HG03045 (cell line): ENCODE measurements around the gene PAPOLA.
"Not testable (repeated sequence)": the region's sequence is repeated elsewhere in the genome, so short reads cannot be mapped to it uniquely, and the experiment has no call there.

Experiments used
- ATAC-seq: cut with Tn5 transposase; IDR thresholded peaks from one replicate; pipeline ENCODE4 v1.9.1; 2021; ENCODE audit warnings: mild to moderate bottlenecking, moderate library complexity; ENCODE audit not compliant: unreplicated experiment

Gene PAPOLA

DNA sequence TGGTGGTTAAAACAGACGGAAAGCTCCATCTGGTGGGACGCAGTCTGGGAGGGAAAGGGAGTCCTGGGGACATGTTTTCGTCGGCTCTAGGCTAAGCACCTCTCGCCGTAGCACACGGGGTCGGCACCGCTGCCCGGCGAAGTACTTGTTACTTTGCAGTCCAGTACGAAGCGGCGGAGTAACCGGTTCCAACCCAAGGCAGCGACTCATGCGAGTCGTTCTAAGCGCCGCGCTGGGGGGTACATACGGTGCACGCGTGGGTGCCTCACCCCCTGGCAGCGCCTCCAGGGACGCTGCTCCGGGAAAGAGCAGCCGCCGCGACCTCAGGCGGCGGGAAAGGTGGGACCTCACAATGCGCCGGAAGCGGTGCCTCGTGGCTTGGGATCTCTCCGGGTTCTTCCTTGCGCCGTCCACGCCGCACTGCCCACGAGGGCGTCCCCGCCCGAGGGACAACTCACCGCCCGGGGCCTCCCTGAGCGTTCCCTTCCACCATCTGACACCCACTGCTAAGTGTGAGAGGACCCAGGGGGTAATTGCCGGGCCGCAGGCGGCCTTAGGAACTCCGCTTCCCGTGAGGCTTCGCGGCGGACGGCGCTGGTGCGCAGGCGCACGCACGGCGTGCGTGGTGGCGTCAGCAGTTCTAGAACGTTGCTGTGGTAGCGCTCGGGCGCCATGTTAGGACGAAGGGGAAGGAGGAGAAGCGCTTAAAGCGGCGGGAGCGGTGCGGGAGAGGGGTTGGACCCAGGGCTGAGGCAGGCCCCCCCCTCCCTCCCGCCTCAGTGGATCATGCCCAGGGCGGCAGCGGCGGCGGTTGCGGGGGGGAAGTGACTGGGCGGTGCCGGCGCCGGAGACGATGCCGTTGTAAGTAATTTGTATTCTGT is at the start of gene PAPOLA:
Gene PAPOLA (plus strand): TSS at position 643 of the 881 bp plus-strand sequence. CDS start 211 bp downstream, at position 854.
- peak; percentile 88 for ATAC-seq

DNA sequence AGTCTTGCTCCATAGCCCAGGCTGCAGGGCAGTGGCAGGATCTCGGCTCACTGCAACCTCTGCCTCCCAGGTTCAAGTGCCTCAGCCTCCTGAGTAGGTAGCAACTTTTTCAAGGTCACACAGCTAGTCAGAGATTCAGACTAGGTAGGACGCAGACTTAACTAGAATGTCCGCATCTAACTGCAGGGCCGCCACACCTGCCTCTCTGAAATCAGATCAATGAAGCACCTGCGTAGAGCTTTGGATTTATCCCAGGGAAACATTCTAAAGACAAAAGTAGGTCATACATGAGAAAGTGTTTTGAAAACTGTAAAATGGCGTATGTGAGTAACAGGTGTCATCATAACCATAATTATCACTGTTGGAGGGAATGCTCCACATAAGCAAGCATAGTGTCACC is 49.5 kb upstream of the PAPOLA start:
- ATAC-seq = no peak

DNA sequence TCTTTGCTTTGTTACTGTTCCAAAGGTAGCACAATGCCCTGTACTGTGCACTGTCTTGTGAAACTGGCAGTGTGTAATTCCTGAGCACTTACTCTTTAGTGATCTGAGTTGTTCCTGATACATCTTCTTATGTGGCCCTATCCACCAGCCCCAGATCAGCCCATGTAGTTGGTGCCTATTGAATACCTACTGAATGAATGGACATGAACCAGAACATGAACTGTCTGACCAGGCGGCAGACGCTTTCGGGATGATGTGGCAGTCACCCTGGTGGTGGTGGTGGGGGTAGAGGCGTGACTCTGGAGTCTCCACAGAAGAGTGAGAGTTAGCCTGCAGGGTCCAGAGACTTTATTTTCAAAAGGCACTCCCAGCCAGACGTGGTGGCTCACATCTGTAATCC is 46.6 kb upstream of the PAPOLA start:
- no peak for ATAC-seq

DNA sequence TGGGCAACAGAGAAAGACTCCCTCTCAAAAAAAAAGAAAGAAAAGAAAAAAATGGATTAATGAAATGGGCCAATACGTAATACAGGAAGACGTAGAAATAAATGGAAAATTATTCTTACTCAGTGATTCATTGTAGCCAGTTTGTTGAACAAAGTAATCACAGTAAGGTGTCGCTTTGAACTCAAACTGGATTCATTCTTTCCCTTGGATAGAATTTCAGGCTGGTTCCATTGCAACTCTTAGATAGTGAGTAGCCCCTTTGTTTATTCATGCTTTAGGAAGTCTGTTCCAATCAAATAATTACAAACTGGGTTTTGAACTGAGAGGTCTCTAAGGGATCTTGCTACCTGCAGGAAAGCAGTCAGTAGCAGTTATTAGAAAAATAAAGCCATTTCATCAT is 42.3 kb upstream of the PAPOLA start:
- ATAC-seq = no peak

DNA sequence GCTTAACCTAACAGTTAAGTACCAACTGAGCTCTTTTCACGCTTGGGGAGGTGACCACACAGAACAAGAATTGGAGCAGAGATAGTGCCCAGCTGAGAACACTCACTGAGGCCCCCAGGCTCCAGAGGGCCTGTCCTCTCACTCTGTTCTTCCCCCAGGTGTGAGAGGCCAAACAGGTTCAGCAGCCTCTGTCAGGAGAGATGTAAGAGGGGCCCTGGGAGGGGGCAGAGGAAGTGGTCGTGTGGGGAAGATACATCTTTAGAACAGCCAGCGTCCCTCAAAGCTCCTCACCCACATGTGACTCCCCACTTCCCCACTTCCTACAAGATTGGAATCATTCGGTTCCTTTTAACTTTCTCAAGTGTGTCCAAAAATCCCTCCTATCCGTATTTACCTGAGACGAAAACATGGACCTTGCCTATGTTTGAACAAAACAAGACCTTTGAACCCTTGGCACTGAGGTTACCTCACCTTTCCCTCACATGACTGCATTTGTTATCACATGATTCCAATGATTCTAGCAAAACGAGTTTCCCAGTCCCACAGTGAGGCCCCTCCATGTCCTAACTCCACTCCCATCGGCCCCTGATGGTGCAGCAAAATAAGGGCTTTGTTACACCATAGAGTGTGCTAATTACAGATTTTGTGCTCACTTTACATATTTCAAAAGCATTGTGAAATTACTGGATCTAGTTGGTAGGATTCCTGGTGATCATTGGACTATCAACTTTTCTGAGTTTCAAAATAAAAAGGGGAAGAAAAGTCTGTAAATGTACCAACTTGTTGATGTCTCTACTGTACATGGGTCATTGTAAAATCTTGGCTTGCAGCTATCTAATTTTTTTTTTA is 40.0 kb upstream of the PAPOLA start:
- ATAC-seq = no peak

DNA sequence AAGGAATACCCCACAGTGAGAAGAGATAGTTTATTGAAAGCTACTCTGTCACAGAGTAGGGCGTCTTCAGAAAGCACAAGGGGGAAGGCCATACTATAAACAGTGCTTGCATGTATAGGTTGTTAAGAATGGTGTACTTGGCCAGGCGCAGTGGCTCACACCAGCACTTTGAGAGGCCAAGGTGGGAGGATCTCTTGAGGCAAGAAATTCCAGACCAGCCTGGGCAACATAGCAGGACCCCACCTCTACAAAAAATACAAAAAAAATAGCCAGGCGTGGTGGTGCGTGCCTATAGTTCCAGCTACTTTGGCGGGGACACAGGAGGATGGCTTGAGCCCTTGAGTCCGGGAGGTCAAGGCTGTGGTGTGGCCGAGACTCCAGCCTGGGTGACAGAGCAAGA is 38.0 kb upstream of the PAPOLA start:
- no peak for ATAC-seq

DNA sequence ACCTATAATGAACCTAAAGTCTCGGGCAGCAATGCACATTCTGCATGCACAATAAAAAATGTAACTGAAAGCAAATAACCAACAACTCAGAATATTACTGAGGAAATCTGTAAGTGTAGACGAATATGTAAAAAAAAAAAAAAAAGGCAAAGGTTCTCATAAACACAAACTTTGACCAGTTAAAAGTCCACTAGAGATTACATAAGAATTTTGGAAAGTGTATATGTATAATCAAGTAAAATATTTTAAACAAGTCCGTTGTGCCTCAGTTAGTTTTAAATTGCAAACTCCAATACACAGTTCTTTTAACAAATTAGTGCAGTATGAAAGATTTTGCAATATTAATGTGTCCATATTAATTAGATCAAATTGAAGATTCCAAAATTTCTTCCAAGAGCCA is 35.3 kb upstream of the PAPOLA start:
- ATAC-seq = no peak

DNA sequence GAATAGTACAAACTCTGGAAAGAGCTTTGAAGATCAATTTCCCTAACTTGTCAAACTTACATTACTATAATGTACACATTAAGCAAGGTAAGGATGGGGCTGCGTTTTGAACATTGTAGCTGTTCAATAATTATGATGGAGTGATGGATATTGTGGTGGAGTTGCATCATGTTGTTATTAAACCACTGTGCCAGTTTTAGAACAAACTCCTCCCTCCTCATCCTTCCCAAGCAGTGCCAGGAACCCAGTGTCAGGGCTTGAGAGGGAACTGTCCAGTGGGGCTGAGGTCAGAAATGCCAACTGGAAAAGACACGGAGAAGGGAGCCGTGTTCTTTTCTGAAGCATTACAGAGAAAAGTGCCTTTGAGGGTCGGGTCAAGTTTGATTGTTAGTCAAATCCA is 31.9 kb upstream of the PAPOLA start:
- no peak for ATAC-seq

DNA sequence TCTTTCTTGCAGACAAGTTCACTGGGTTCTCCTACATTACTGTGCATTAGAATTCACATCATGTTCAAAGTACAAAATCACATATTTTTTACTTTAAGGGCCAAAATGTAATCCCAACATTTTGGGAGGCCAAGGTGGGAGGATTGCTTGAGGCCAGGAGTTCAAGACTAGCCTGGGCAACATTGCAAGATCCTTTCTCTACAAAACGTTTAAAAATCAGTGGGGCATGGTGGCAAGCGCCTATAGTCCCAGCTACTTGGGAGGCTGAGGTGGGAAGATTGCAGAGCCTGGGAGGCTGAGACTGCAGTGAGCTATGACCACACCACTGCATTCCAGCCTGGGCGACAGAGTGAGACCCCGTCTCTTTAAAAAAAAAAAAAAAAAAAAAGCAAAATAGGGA is 31.2 kb upstream of the PAPOLA start:
- not testable (repeated sequence) for ATAC-seq

DNA sequence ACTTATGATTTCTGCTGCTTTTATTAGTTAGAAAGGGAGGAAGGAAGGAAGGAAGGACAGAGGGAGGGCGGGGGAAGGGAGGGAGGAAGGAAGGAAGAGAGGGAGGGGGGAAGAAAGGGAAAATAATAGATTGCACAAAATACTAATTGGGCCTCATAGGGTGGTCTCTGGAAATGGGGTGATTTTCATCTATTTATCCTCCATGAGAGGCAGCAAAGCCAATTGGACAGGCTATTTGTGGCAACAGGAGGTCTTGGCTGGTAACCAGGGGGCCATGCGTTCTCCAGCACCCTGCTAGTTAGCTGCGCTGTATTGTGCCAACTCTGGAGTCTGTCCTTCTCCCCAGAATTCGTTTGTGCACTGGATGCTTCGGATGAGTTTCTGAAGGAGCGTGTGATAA is 24.1 kb upstream of the PAPOLA start:
- ATAC-seq = no peak

DNA sequence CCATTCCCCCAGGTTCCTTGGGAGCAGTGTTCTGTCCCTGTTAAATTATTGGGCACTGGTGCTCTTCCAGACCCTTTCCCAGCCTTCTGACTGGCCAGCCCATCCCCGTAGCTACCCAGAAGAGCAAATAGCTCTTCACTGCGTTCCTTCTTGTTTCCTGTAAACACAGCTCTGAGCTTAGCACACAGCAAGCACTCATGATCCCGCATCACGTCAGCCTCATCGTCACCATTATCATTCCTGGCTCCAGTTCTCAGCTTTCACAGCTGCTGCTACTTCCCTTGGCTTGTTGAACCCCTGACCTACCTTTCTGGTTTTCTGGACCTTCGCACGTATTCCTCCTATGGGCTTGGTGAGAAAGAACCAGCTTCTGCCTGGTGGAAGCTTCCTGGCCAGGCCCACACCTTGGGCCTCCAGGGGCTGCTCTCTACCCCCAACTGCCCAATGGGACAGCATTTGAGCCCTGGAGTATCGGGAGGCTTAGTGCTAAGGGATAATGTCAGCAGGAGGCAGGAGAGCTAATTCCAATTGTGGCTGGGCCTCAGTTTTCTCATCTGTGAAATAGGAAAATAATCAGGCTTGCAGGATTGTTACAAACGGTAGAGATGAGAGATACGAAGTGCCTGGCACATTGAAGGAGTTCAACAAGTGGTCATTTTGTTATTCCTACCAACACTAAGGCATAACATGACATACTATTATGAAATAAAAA is 22.6 kb upstream of the PAPOLA start:
- ATAC-seq = no peak

DNA sequence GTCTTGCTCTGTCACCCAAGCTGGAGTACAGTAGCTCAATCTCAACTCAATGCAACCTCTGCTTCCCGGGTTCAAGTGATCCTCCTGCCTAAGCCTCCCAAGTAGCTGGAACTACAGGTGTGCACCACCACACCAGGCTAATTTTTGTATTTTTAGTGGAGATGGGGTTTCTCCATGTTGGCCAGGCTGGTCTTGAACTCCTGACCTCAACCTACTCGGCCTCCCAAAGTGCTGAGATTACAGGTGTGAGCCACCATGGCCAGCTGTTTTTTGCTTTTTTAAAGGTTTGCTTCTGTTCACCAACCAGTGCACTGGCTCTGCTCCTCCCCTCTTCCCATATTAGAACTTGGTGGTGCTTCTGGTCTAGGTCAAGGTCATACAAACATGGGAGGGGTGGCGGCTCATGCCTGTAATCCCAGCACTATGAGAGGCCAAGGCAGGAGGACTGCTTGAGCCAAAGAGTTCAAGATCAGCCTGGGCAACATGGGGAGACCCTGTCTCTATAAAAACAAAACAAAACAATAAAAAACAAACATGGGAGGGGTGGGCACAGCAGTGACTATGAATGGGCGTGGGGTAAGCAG is 20.4 kb upstream of the PAPOLA start:
- no peak for ATAC-seq

DNA sequence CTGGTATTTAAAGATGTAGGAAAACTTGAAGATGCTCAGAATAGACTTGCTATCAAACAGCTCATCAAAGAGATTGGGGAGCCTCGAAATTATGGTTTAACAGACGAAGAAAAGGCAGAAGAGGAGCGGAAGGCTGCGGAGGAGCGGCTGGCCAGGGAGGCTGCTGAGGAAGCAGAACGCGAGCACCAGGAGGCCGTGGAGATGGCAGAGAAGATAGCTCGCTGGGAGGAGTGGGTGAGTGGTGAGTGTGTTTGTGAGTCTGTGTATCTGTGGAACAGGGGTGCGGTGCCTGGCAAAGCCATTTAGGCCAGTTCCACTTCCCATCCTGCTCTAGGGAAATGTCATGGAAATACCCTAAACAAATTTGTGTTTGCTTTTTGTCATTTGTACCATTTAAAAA is 19.2 kb upstream of the PAPOLA start:
- ATAC-seq = no peak

DNA sequence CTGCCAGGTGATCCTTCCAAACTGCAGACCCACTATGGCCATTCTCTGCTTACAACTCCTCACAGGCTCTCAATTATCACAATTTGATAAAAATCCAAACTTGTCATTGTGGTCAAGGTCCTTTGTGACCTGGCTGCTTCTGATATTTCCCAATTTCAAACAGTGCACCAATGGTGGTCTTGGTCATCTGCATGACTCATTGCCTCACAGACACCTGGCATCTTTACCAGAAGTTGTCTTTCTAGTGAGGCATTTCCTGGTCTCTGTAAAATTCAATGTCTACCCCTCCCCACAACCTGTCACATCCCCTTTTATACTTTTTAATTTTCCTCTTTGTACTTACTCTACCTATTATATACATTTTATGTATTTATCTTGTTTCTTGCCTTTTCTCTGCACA is 17.8 kb upstream of the PAPOLA start:
- ATAC-seq = no peak

DNA sequence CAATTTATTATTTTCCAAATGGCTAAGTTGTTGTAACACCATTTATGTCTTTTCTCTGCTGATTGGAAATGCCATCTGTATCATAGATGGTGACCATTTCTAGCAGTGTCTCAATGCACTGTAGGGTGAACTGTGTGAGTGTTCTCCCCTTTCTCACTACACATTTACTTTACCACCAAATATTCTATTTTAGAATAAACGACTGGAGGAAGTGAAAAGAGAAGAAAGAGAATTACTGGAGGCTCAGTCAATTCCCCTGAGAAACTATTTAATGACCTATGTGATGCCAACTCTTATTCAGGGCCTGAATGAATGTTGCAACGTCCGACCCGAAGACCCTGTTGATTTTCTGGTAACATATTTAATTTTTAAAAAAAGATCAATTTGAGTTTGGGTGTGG is 15.5 kb upstream of the PAPOLA start:
- ATAC-seq = no peak

DNA sequence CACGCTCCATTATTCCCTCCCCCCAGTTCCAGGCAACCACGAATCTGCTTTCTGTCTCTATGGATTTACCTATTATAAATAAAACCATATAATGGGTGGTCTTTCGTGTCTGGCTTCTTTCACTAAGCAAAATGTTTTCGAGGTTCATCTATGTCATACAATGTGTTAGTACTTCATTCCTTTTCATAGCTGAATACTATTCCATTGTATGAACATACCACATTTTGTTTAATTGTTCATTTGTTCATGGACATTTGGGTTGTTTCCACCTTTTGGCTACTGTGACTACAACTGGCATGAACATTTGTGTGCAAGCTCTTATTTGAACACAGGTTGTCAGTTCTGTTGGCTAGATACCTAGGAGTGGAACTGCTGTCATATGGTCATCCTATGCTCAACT is 12.9 kb upstream of the PAPOLA start:
- ATAC-seq = no peak

DNA sequence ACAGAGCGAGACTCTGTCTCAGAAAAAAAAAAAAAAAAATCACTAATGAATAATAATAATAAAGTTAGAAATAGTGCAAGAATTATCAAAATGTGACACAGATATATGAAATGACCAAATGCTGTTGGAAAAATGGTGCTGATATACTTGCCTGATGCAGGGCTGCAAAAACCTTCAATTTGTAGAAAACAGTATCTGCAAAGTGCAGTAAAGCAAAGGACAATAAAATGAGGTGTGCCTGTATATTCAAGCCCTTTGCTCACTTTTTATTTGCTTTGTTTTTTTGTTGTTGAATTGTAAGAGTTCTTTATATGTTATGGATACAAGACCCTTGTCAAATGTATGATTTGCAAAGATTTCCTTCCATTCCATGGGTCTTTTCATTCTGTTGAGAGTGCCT is 9.0 kb upstream of the PAPOLA start:
- ATAC-seq = no peak

DNA sequence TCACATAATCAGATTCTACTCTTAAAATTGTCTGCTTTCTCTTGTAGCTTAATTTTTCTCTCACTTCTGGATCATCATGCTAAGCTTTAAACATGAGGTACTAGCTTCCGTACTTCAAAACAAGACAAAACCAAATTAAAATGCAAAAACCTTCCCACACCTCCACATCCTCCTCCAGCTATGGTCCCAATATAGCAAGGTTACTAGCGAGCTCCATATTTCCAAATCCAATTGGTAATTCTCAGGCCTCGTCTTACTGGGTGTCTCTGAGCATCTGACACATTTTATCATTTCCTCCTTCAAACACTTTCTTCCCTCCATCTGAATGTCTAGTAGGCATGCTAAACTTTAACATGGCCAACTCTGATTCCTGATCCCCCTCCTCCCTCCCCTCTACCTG is 7.9 kb upstream of the PAPOLA start:
- no peak for ATAC-seq

DNA sequence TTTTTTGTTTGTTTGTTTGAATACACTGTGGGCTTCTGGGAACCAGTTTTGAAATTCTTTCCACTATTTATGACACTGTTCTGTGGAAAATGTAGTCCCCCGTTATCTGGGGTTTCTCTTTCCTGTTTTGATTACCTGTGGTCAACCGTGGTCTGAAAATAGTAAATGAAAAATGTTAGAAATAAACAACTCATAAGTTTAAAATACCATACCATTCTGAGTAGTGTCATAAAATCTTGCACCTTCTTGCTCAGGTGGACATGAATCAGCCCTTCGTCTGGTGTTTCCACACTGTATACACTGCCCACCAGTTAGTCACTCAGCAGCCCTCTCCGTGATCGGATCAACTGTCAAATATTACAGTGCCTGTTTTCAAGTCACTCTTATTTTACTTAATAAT is 5.1 kb upstream of the PAPOLA start:
- ATAC-seq = no peak

DNA sequence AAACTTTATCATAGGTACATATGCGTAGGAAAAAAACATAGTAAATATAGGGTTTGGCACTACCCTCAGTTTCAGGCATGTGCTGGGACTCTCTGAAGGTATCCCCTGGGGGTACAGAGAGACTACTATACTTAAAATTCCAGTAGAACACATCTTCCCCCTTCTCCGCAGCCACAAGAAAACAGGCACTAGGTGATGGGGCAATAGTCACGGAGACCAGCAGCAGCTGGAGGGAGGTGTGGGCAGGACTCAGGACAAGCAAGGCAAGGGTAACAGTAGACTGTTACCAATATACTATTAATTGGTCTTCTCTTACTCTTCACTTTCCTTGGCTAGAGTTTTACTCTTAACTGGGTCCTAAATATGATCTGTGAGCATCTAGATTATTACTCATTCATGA is 4.6 kb upstream of the PAPOLA start:
- ATAC-seq = no peak

DNA sequence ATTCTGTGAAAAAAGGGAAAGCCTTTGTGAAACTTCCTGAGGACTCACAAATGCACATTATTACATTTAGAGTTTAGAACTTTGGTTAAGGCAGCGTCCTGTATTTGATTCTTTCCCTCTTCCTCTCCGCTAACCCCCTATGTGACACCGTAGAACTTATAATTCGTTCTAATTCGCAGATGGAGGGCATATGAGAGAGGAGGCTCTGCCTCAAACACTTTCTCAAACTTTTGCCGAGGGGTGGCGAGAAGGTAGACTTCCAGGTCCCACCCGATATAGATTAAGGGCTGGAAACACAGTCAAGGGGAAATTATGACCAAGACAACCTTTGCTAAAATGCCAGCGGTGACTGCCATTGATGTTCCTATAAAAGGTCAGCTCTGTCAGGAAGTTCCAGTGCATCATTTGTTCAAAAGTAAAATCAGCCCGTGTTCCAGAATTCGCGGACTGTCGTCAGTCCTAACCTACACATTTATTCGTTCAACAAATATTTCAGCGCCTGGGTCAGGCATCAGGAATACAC is 904 bp upstream of the PAPOLA start:
- ATAC-seq = no peak
